ENCODE data around the gene PAGE2B.
"Not testable (repeated sequence)": the region's sequence is repeated elsewhere in the genome, so short reads cannot be mapped to it uniquely, and the experiment has no call there.

Gene PAGE2B

GRCh38 chrX:55072286-55072685 is 2.5 kb upstream of the PAGE2B start:
- no peak for DNase-seq
- CTCF ChIA-PET, result no interaction called here
- no peaks in the 10 kb centered on the region for H3K27me3 Mint-ChIP-seq
- H3K36me3 Mint-ChIP-seq, result no peaks in the 10 kb centered on the region
- H3K4me1 Mint-ChIP-seq, result no peaks in the 10 kb centered on the region
- H3K4me3 Mint-ChIP-seq, result no peak overlapping the region
- no peak overlapping the region for H3K27ac Mint-ChIP-seq
- no peaks in the 10 kb centered on the region for H3K9me3 Mint-ChIP-seq

GRCh38 chrX:55088795-55089489 is 14.1 kb downstream of the PAGE2B start, which contains the start of gene PAGE2:
PAGE2 (plus strand) TSS chrX:55089018; CDS start chrX:55090021, 1,003 bp downstream.
- no peaks in the 10 kb centered on the region for H3K9me3 Mint-ChIP-seq
- no peaks in the 10 kb centered on the region for H3K27me3 Mint-ChIP-seq
- H3K4me1 Mint-ChIP-seq, result no peaks in the 10 kb centered on the region
- CTCF ChIA-PET, result no interaction called here
- no peak within 1 kb of the TSS for H3K27ac Mint-ChIP-seq
- no peak for DNase-seq
- H3K4me3 Mint-ChIP-seq, result no peak within 1 kb of the TSS
- H3K36me3 Mint-ChIP-seq, result no peaks in the 10 kb centered on the region

GRCh38 chrX:55098691-55099090 is 23.9 kb downstream of the PAGE2B start:
- H3K9me3 Mint-ChIP-seq, result no peaks in the 10 kb centered on the region
- DNase-seq, result no peak
- CTCF ChIA-PET, result no interaction called here
- H3K36me3 Mint-ChIP-seq, result no peaks in the 10 kb centered on the region
- no peak overlapping the region for H3K4me3 Mint-ChIP-seq
- H3K27ac Mint-ChIP-seq, result no peak overlapping the region
- H3K4me1 Mint-ChIP-seq, result peaks cover 4% of the 10 kb centered on the region
- no peaks in the 10 kb centered on the region for H3K27me3 Mint-ChIP-seq

- DNase-seq, result no peak
- H3K4me1 Mint-ChIP-seq, result peaks cover 4% of the 10 kb centered on the region
- H3K9me3 Mint-ChIP-seq, result no peaks in the 10 kb centered on the region
- no peak overlapping the region for H3K27ac Mint-ChIP-seq
- no peaks in the 10 kb centered on the region for H3K36me3 Mint-ChIP-seq
- CTCF ChIA-PET, result no interaction called here
- H3K4me3 Mint-ChIP-seq, result no peak overlapping the region
- H3K27me3 Mint-ChIP-seq, result no peaks in the 10 kb centered on the region
These were observed 24.3 kb downstream of the PAGE2B start for GRCh38 chrX:55099162-55099561.

DNA sequence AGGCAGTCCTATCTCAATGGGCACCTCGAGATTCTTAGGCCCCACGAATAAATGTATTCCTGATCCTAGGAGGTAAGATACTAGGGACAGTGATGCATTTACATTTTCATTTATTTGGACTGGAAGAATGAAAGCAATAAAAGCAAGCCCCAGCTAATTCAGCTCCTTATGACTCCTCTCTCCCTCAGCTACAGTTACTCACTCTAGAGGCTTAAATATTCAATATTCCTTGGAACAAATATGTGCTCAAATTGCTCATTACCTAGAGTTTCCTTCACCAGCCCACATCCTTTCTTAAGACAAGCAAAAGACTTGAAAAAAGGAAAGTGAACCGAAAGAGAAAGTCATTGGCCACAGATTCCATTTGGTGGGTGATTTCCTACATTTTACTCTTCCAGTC is 27.9 kb downstream of the PAGE2B start:
- Mint-ChIP-seq H3K4me1 (peaks cover 4% of the 10 kb centered on the region), H3K36me3 (no peaks in the 10 kb centered on the region), H3K27me3 (no peaks in the 10 kb centered on the region), H3K9me3 (no peaks in the 10 kb centered on the region), H3K4me3 (no peak overlapping the region), H3K27ac (no peak overlapping the region)
- CTCF ChIA-PET, result no interaction called here
- no peak for DNase-seq

DNA sequence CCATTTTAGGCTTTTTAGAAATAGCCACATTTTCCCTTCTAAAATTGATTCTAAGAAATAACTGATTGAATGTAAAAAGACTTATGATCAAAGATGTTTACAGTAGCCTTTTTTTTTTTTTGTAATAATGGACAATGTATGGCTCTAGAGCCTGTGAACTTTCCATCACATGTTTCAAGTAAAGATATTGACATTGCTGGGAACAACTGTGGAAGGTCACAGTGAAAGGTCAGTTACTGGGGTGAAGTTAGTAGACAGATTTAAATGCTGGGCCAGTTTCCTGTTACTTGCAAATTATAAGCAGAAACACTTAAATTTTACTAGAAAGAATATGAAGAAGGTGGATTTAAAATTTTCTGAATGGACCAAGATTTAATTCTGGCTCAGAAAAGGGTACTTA is 32.4 kb downstream of the PAGE2B start:
- no peaks in the 10 kb centered on the region for H3K9me3 Mint-ChIP-seq
- DNase-seq, result no peak
- CTCF ChIA-PET, result no interaction called here
- no peaks in the 10 kb centered on the region for H3K36me3 Mint-ChIP-seq
- H3K27ac Mint-ChIP-seq, result no peak overlapping the region
- H3K27me3 Mint-ChIP-seq, result no peaks in the 10 kb centered on the region
- no peak overlapping the region for H3K4me3 Mint-ChIP-seq
- peaks cover 4% of the 10 kb centered on the region for H3K4me1 Mint-ChIP-seq

DNA sequence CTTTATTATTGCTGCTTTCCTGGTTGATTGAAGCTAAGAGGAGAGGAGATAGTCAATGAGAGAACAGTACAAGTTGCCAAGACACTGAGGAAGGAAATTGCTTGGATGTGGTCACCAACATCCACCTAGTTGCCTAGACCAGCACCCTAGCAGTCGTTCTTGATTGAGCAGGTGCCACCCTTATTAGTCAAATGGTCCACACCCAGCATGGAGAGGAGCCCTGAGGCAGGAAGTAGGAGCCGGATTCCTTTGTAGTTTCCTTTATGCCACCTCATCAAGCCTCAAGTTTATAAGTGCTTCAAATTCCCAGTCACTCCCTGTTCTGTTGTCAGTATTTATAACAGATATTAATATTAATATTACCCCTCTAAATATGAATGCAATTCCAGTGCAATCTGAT is 33.1 kb downstream of the PAGE2B start:
- no peak for DNase-seq
- Mint-ChIP-seq H3K36me3 (no peaks in the 10 kb centered on the region), H3K4me3 (no peak overlapping the region), H3K27me3 (no peaks in the 10 kb centered on the region), H3K4me1 (peaks cover 2% of the 10 kb centered on the region), H3K27ac (no peak overlapping the region), H3K9me3 (no peaks in the 10 kb centered on the region)
- CTCF ChIA-PET, result no interaction called here

- H3K27ac Mint-ChIP-seq, result no peak overlapping the region
- H3K4me1 Mint-ChIP-seq, result no peaks in the 10 kb centered on the region
- DNase-seq, result no peak
- no peaks in the 10 kb centered on the region for H3K36me3 Mint-ChIP-seq
- no peak overlapping the region for H3K4me3 Mint-ChIP-seq
- CTCF ChIA-PET, result no interaction called here
- no peaks in the 10 kb centered on the region for H3K9me3 Mint-ChIP-seq
- no peaks in the 10 kb centered on the region for H3K27me3 Mint-ChIP-seq
These were observed 34.5 kb downstream of the PAGE2B start for GRCh38 chrX:55109306-55109705.

DNA sequence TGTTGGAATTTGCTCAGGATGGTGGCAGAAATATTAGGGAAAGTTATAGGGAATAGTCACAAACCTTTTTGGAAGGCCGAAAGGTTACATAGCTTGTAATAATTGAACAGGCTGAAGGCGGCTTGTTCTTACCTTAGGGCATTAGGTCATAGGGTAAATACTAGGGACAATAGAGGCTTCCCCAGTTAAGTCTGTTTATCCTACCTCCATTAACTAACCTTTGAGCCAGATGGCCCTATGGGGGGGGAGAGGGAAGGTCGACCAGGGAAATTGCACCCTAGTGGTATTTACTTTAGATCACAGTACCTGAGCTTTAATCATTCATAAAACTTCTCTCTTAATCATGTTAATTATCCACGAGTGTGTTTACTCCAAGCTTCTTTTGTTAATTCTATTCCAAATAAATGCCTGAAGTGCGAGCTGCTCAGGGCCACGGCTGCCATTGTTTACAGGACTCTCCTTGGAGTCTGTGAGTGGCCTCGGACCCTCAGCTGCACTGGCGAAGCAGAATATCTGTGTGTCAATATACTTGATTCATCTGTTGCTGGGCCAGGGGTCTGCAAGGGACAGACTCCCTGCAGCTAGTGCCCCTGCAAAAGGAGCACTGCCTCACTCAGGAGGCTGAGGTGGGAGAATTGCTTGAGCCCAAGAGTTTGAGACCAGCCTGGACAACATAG is 36.9 kb downstream of the PAGE2B start:
- Mint-ChIP-seq H3K27me3 (no peaks in the 10 kb centered on the region), H3K4me1 (no peaks in the 10 kb centered on the region), H3K9me3 (no peaks in the 10 kb centered on the region), H3K36me3 (no peaks in the 10 kb centered on the region), H3K4me3 (no peak overlapping the region), H3K27ac (no peak overlapping the region)
- CTCF ChIA-PET, result interaction anchor here (1.1 kb wide), 1 partner anchor 54 kb away, joined by 3 read pairs; no protein-coding TSS in a partner anchor
- DNase-seq, result no peak

GRCh38 chrX:55116589-55116988 is 41.8 kb downstream of the PAGE2B start:
- H3K27me3 Mint-ChIP-seq, CTCF ChIA-PET, H3K9me3 Mint-ChIP-seq, H3K4me3 Mint-ChIP-seq, DNase-seq, H3K36me3 Mint-ChIP-seq, H3K27ac Mint-ChIP-seq: not testable (repeated sequence)
- peaks cover 24% of the 10 kb centered on the region for H3K4me1 Mint-ChIP-seq

DNA sequence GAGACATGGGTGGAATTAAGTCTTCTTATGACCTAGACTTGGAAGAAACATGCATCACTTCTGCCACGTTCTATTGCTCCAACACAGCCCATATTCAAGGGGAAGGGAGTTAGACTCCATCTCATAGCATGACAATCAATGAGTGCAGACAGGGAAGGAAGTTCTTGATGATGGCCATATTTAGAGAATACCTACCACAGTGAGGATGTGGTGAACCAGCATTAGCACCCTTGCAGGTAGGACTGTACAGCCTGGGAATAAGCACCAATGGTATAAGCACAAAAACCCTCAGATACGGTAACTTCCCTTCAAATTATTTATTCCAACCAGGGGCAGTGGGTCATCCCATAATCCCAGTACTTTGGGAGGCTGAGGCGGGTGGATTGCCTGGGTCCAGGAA is 43.7 kb downstream of the PAGE2B start:
- peaks cover 24% of the 10 kb centered on the region for H3K4me1 Mint-ChIP-seq
- no peaks in the 10 kb centered on the region for H3K9me3 Mint-ChIP-seq
- peak; percentile 19 for DNase-seq
- no peak overlapping the region for H3K4me3 Mint-ChIP-seq
- H3K27ac Mint-ChIP-seq, result no peak overlapping the region
- no peaks in the 10 kb centered on the region for H3K36me3 Mint-ChIP-seq
- no peaks in the 10 kb centered on the region for H3K27me3 Mint-ChIP-seq
- CTCF ChIA-PET, result no interaction called here

DNA sequence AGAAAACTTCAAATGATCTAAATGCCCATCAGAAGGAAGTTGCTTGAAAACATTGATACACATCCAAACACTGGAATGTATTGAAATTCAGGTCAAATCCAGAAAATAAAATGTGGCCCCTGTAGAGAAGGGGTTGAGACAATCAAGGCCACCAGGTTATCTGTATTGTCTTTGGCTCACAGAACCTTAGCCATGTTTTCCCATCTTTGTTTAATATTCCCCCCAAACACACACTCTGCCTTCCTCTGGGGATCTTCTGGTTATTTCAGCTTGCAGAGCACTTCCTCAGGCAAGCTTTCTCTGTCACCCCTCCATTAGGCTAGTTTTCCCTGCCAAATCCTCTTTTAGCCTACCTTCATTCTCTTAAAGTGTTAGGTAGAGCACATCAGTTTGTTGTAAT is 44.4 kb downstream of the PAGE2B start:
- no peak for DNase-seq
- Mint-ChIP-seq H3K27me3 (no peaks in the 10 kb centered on the region), H3K36me3 (no peaks in the 10 kb centered on the region), H3K4me1 (peaks cover 24% of the 10 kb centered on the region), H3K4me3 (no peak overlapping the region), H3K27ac (peak overlapping the region; percentile 49), H3K9me3 (no peaks in the 10 kb centered on the region)
- CTCF ChIA-PET, result interaction anchor here (1.0 kb wide), 1 partner anchor 224 kb away, joined by 3 read pairs; no protein-coding TSS in a partner anchor

DNA sequence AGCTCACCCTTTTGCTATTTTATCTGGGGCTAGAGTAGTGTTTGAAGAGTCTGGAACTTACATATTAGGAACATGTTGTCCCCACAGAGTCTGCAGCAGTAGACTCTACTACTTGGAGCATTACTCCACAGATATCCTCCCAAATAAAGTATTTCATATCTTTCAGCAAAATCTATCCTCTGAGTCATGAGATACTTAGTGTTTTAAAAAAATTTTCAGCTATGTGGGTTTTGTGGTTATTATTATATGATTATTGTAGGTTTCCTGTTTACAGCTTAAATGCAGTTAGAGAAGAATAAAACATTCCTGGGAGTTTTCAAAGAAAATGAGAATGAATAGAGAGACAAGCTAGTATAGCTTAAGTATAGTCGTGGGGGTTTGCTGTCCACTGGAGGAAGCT is 44.9 kb downstream of the PAGE2B start:
- Mint-ChIP-seq H3K27me3 (no peaks in the 10 kb centered on the region), H3K4me1 (peaks cover 24% of the 10 kb centered on the region), H3K36me3 (no peaks in the 10 kb centered on the region), H3K4me3 (no peak overlapping the region), H3K27ac (no peak overlapping the region), H3K9me3 (no peaks in the 10 kb centered on the region)
- CTCF ChIA-PET, result interaction anchor here (0.6 to 1.0 kb wide), 2 partner anchors 33 to 224 kb away, joined by 3 read pairs; no protein-coding TSS in a partner anchor
- DNase-seq, result no peak

GRCh38 chrX:55120761-55121358 is 46.0 kb downstream of the PAGE2B start:
- no peak for DNase-seq
- H3K9me3 Mint-ChIP-seq, result no peaks in the 10 kb centered on the region
- H3K27me3 Mint-ChIP-seq, result no peaks in the 10 kb centered on the region
- H3K27ac Mint-ChIP-seq, result no peak overlapping the region
- CTCF ChIA-PET, result interaction anchor here (0.7 kb wide), 1 partner anchor 103 kb away, joined by 3 read pairs; no protein-coding TSS in a partner anchor
- H3K4me3 Mint-ChIP-seq, result no peak overlapping the region
- H3K36me3 Mint-ChIP-seq, result no peaks in the 10 kb centered on the region
- peaks cover 24% of the 10 kb centered on the region for H3K4me1 Mint-ChIP-seq

DNA sequence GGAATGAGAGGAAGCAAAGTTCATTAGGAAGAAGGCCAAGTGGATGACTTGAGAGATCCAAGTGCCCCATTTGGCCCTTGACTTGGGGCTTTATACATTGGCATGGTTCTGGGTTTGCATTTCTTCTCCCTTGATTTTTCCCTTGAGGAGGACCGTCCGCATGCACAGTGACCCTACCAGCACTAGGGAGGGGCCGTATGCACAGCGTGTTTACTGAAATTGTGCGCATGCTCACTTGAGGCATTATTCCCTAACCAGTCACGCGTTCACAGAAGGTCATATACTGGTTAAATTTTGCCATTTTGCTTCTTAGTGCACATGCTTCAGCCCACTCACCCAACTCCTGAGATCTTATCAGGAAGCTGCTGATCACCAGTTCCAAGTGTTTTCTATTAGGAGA is 49.1 kb downstream of the PAGE2B start:
- Mint-ChIP-seq H3K36me3 (no peaks in the 10 kb centered on the region), H3K4me1 (peaks cover 18% of the 10 kb centered on the region), H3K27me3 (no peaks in the 10 kb centered on the region), H3K27ac (no peak overlapping the region), H3K9me3 (no peaks in the 10 kb centered on the region), H3K4me3 (no peak overlapping the region)
- DNase-seq, result no peak
- CTCF ChIA-PET, result no interaction called here

All from activated naive CD4-positive, alpha-beta T cell treated with anti-CD3 and anti-CD28 coated beads, Interleukin-2, amount 10 ng/mL, durations not matched to agents 7 days and 5 days (primary cell).